GM15510 (cell line): ENCODE results near the gene NUDT16.

Source experiments
- POLR2A ChIP-seq: IDR thresholded peaks from 3 replicates; pipeline ENCODE4 v1.6.1; 2011; ENCODE audit warnings: borderline replicate concordance; ENCODE audit not compliant: insufficient read length; ENCODE audit errors: extremely low read depth

Gene NUDT16

GRCh38 chr3:131381445-131382291, at the start of gene NUDT16:
NUDT16 (plus strand) TSS chr3:131381774; CDS start chr3:131381805, 31 bp downstream.
- TF ChIP-seq POLR2A, result peak; percentile 85

- no peak for TF ChIP-seq POLR2A
These were observed 42.5 kb upstream of the NUDT16 start for GRCh38 chr3:131338948-131339640.

- no peak for TF ChIP-seq POLR2A
These were observed 39.8 kb upstream of the NUDT16 start for GRCh38 chr3:131341761-131342160.

- TF ChIP-seq POLR2A, result no peak
These were observed 32.7 kb upstream of the NUDT16 start for GRCh38 chr3:131348911-131349310.

- no peak for TF ChIP-seq POLR2A
These were observed 32.1 kb upstream of the NUDT16 start for GRCh38 chr3:131349454-131349853.

GRCh38 chr3:131349946-131350347, 31.6 kb upstream of the NUDT16 start:
- no peak for TF ChIP-seq POLR2A

- no peak for TF ChIP-seq POLR2A
These were observed 31.1 kb upstream of the NUDT16 start for GRCh38 chr3:131350506-131350905.

- TF ChIP-seq POLR2A, result no peak
These were observed 28.3 kb upstream of the NUDT16 start for GRCh38 chr3:131353016-131353877.

- no peak for TF ChIP-seq POLR2A
These were observed 27.6 kb upstream of the NUDT16 start for GRCh38 chr3:131353986-131354385.

GRCh38 chr3:131356006-131356595, 25.5 kb upstream of the NUDT16 start:
- TF ChIP-seq POLR2A, result no peak

- TF ChIP-seq POLR2A, result no peak
These were observed 24.3 kb upstream of the NUDT16 start for GRCh38 chr3:131357275-131357674.

- TF ChIP-seq POLR2A, result no peak
These were observed 21.3 kb upstream of the NUDT16 start for GRCh38 chr3:131360191-131360755.

GRCh38 chr3:131361464-131362421, 19.8 kb upstream of the NUDT16 start:
- peak; percentile 41 for TF ChIP-seq POLR2A

- TF ChIP-seq POLR2A, result no peak
These were observed 18.3 kb upstream of the NUDT16 start for GRCh38 chr3:131363275-131363674.
